NCI-H1417 (cell line): ENCODE measurements around the gene OR2T3.
"Not testable (repeated sequence)": the region's sequence is repeated elsewhere in the genome, so short reads cannot be mapped to it uniquely, and the experiment has no call there.

Experiments
- DNase-seq, 3 experiments: peaks; one replicate each; lab custom pipeline; 2025; lab: John Stamatoyannopoulos, UW

OR2T3 gene

GRCh38 chr1:248472111-248472510, 1.0 kb upstream of the OR2T3 start:
- not testable (repeated sequence) for DNase-seq

DNA sequence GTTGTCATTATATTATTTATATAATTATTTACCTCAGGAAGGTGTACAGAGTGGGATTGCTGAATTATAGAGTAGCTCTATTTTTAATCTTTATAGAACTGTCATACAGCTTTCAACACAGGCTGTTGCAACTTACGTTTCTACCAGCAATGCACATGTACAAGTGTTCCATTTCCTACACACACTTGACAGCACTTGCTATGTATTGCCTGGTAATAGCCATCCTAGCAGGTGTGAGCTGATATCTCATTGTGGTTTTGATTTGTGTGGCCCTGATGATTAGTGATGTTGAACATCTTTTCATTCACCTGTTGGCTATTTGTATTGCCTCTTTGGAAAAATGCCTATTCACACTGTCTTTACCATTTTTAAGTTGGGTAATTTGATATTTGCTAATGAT, 2.5 kb downstream of the OR2T3 start:
- not testable (repeated sequence) for DNase-seq

GRCh38 chr1:248481686-248482579, 8.8 kb downstream of the OR2T3 start:
- not testable (repeated sequence) for DNase-seq

GRCh38 chr1:248488289-248488688, 15.1 kb downstream of the OR2T3 start, which contains the start of gene OR2T5:
Gene OR2T5, plus strand, starts transcription at chr1:248488589. Its CDS starts 0 bp downstream, at chr1:248488589.
- not testable (repeated sequence) for DNase-seq

DNA sequence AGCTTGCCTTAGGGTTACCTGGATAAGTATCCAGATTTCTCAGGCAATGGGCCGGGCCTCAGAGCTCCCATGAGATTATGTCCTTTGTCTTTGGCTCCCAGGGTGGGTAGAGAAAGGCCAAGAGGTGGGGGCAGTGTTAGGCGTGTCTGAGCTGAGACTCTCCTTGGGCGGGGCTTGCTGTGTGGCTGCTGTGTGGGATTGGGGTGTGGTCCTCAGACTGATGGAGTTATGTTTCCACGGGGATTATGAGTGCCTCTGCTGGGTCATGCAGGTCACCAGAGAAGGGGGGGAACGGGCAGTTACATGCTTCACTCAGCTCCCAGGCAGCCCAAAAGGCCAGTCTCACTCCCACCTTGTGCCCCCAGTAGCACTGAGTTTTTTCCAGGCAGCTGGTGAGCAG, 23.5 kb downstream of the OR2T3 start:
- DNase-seq = not testable (repeated sequence)

- not testable (repeated sequence) for DNase-seq
These were observed 27.3 kb downstream of the OR2T3 start for GRCh38 chr1:248500305-248501035.

DNA sequence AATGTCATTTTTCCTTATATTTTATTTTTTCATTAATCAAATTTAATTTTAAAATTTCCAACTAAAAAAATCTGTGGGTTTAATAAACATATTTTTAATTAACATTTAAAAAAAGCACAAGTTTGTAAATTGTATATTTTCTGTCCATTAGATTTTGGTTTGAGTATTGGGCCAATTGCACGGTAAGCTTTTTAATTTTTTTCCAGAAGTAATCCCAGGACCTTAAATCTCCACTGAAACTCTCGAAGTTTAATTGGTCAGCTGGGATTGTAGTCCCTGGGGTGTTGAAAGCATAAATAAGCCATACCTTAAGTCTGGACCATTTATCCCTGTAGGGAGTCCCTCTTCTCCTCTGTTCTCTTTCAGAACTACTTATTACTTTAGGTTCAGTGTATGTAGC, 34.6 kb downstream of the OR2T3 start, which contains the start of gene OR2G6:
Gene OR2G6, plus strand, starts transcription at position 301 of the 400 bp plus-strand sequence. CDS start 13,574 bp downstream, outside the sequence.
- not testable (repeated sequence) for DNase-seq

GRCh38 chr1:248510217-248510616, 37.1 kb downstream of the OR2T3 start:
- not testable (repeated sequence) for DNase-seq

GRCh38 chr1:248521856-248522255, 48.7 kb downstream of the OR2T3 start:
- DNase-seq = no peak
